Fibroblast of the conjunctiva (primary cell): ENCODE results near the gene DBN1.

Source experiments
- DNase-seq: peaks from one replicate; pipeline ENCODE4 v3.0.0-alpha.2; 2010; ENCODE audit warnings: low read depth

DBN1 gene

DNA sequence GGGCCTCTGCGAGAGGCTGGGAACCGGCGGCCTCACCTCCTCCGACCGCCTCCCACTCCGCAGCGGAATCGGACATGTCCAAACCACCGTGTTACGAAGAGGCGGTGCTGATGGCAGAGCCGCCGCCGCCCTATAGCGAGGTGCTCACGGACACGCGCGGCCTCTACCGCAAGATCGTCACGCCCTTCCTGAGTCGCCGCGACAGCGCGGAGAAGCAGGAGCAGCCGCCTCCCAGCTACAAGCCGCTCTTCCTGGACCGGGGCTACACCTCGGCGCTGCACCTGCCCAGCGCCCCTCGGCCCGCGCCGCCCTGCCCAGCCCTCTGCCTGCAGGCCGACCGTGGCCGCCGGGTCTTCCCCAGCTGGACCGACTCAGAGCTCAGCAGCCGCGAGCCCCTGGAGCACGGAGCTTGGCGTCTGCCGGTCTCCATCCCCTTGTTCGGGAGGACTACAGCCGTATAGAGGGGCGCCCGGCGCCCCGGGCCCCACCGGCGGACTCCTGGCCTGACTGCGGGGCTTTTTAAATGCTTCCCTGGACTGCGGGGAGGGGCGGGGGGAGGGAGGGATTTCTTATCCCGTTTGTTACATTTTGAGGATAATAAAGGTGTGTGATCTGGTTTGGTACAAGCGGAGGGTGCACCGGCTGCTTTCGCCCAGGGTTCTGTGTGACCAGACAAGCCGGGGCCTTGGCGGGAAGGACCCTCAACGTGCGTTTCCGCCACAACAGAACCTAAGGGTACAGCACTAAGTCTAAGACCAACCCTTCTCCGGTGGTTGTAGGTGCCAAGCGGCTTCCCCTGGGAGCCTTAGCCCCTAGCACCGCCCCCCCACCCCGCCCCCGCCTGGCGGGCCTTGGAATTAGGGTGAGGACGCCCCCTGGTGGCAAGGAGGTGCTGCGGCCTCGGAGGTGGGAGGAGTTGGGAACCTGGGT is 17.5 kb downstream of the DBN1 start:
- peak; percentile 80 for DNase-seq

DNA sequence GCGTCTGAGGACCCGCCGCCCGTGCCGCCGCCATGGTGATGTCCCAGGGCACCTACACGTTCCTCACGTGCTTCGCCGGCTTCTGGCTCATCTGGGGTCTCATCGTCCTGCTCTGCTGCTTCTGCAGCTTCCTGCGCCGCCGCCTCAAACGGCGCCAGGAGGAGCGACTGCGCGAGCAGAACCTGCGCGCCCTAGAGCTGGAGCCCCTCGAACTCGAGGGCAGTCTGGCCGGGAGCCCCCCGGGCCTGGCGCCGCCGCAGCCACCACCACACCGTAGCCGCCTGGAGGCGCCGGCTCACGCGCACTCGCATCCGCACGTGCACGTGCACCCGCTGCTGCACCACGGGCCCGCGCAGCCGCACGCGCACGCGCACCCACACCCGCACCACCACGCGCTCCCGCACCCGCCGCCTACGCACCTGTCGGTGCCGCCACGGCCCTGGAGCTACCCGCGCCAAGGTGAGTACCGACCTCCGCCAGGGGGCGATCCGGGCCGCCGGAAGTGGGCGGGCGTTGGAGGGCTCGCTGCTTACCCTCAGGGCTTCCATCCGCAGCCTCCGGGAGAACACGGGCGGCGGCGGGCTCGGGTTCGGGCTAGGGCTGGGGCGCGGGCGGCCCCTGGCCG is 18.3 kb downstream of the DBN1 start:
- DNase-seq, result no peak

- DNase-seq, result peak; percentile 71
Observed at GRCh38 chr5:177454397-177455035, 18.9 kb downstream of the DBN1 start.

DNA sequence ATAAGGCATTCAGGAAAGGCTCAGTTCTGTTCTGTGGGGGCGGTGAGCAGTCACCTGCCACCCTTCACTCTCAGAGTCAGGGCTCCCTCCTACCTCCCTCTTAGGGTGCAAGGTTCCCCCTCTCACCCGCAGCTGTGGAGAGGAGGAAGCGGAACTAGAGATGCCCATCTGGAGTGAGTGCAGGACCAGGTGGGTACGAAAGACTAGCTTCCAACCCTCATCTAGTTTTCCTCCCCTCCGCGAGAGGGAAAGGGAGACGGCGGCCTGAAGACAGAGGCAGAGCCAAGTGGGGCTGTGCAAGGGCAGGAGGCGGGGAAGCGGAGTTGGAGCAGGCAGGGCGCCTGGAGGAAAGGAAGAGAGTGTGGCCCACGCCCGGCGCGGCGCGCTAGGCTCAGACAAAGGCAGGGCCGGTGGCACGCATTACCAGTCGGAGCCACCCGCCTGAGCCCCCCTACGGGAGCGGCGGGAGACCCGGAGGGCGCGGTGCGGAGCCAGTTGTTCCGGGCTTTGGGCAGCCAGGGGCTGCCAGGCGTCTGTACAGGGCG is 19.5 kb downstream of the DBN1 start:
- DNase-seq, result no peak

GRCh38 chr5:177452688-177453638 is 20.5 kb downstream of the DBN1 start:
- no peak for DNase-seq

DNA sequence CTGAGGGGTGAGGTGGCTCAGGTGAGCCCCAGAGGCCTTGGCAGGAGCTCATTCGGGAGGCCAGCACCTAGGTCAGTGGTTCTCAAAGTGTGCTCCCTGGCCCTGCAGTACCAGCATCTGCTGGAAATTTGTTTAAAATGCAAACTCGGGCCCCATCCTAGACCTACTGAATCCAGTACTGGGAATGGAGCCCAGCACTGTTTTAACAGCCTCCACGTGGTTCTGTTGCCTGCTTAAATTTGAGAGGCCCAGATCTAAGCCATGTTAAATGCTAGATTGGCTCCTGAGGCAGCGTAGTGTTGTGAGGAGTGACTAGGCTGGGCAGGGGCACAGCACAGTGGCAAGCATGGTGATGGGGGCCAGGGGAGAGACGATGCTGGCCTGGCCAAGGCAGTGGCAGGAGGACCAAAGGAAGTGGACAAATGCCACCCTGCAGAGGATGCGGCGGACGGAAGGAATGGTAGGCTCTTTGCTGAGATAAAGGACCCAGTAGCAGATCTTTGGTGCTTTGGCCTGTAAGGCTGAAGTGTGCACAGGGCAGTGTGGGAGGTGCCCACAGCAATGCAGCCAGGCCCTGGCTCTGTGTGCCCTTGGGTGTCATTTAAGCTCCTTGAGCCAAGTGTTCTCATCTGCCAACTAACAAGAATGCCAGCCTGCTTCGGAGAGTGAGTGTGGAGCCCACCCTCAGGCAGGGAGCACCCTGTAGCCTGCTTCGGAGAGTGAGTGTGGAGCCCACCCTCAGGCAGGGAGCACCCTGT is 22.6 kb downstream of the DBN1 start:
- DNase-seq, result no peak

DNA sequence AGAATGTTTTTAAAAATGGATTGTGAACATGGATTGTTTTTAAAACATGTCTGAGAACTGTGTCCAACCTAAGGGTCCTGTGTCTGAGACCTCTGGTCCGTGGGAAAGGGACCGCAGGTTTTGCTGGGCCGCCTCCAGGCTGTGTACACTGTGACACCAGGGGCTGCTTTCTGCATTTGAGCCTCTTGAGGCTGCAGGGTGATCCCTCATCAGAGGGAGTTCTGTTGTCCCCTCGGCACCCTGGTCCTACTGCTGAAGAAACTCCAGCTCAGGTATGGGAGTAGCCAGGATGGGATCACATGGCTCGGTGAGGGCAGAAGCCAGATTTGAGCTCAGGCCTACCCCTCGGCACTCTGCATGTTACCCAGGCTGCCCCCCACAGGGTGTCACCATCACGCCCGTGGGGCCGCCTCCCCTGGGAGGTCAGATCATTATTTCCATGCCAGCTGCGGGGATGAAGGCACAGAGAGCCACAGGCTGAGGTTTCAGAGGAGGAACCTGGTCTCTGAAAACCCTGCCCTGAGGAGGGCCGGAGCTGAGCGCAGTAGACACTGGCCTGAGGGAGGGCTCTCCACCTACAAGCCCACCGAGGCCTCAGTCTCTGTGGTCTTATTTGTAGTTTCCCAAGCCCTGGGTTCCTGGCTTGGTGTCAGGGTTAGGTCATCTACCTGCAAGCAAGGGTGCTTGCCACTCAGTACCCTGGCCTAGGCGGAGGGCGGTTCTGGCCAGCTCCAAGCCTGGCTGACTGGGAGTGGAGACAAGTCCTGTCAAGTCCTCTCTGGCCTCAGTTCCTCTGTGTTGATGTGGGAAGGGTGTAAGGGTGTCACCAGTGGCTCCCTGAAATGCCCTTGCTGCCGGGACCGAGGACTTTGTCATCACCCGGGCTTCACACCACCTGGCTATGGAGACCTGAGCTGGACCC is 24.0 kb downstream of the DBN1 start:
- DNase-seq, result no peak

DNA sequence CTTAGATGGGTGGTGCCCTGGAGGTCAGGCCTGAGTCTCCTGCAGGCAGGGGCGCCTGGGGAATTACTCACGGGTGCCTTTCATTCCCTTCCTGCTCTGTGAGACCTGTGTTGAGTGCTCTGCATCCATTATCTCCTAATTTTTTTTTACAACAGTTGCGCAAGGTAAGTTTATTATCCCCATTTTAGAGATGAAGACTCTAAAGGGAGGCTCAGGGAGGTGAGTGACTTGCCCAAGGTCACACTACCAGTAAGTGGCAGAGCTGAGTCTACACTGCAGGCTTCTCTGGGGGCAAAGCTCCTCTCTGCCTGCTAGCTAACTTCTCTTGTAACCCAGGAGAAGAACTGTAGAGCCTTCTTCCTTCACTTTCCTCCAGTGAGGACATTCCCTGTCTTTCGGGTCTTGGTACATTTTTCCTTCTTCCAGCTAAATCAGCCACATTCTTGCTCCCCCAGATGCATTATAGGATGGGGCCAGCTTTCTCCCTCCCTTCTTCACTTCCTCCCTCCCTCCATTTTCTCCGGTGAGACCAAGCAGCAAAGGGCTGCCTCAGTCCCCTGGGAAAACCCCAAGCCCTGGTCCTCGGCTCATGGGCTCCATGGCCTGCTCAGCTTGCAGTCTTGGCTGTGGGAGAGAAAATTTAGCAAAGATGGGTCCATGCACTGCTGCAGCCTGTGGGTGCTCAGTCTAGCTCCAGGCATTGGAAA is 25.0 kb downstream of the DBN1 start:
- no peak for DNase-seq

- DNase-seq, result peak; percentile 60
Observed at GRCh38 chr5:177447611-177448243, 25.7 kb downstream of the DBN1 start.

DNA sequence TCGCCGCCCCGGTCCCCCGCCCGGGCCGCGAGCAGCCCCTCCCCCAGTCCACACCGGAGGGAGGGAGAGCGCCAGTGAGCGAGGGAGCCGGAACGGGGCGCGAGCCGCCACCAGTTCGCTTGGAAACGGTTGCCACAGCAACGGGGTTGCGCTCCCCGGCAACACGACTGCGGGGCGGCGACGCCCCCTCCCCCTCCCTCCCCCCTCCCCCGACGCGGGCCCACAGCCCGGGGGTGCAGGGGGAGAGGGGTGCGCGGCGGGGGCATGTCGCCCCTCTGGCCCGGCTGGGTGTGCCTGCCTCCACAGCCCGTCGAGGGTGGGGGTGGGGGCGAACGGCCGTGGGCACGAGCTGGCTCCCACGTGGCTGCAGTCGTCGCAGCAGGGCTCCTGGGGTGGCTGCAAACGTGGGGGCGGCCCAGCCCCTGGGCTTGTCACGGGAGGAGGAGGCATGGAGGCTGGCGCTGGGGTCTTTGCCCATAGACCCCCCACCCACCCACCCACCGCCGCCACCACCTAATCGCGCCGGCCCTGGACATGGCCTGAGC is 26.3 kb downstream of the DBN1 start:
- DNase-seq, result no peak

DNA sequence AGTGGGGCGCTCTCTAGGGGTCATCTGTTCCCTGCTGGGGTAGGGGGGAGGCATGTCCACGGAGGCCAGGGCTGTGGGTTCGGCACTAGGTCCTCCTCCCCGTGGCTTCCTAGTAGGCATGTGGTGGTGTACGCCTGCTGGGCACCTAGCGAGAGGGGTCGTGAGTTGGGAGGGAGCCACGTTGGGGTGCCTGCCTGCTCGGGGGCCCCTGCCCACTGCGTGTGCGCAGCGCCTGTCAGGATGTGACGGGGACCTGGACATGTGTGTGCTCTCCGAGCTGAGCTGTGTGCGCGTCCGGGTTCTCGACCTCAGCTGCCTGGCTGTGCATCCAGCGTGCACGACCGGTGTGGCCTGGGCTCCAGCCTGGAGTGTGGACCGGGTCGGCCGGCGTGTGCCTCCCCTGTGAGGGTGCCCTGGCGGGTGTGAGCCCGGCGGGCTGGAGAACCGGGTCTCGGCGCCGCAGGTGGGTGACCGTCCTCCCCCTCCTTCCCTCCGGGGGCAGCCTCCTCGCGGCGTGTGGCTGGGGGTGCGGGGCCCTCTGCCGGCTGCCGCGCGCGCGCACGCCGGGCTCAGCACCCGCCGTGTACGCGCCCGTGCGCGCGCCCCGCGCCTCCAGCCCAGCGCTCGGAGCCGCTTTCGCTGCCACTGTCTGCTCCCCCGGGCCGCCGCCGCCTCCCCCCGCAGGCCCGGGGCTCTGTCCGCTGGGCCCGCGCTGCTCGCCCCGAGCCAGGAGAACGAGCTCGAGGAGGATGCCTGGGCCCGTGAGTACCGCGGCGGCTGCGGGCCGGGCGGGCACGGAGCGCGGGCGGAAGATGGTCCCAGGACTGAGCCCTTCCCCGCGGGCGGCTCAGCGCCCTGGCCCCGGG is 27.0 kb downstream of the DBN1 start, which contains the start of gene PRR7:
PRR7 (plus strand) TSS at position 615 of the 866 bp plus-strand sequence. CDS start 8,254 bp downstream, outside the sequence.
- DNase-seq, result no peak

GRCh38 chr5:177445917-177446199 is 27.6 kb downstream of the DBN1 start:
- no peak for DNase-seq

- DNase-seq, result no peak
Observed at GRCh38 chr5:177445052-177445916, 28.1 kb downstream of the DBN1 start.

GRCh38 chr5:177444106-177445051 is 29.1 kb downstream of the DBN1 start:
- no peak for DNase-seq
